ENCODE results near the gene CAMK1D. TPM values are rescaled to one million over a fixed set of nuclear protein-coding genes. Genes with fewer than 3 reads are reported as not detected.

The CAMK1D gene
- total and polyA plus RNA-seq, 2 experiments from 2014 or later, result 4.6 to 7.2 TPM

DNA sequence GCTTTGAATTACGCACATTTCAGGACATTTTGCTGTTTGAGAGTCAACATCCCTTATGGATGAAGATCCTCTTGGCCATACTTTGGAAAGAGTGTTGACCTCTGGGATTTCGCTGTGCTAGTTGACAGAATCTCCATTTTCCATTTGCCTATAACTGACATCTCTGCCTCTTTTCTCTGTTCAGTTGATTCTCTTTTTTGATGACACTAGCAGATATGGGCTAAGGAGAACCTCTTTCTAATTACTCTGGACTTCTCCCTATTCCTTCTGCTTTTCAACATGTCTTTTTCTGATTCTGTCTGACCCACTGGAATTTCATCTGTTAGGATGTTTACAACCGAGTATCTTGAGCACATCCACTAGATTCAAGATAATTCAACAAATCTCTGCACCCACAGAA, 311.5 kb downstream of the CAMK1D start (continued):
- TF ChIP-seq, protein P1, sequence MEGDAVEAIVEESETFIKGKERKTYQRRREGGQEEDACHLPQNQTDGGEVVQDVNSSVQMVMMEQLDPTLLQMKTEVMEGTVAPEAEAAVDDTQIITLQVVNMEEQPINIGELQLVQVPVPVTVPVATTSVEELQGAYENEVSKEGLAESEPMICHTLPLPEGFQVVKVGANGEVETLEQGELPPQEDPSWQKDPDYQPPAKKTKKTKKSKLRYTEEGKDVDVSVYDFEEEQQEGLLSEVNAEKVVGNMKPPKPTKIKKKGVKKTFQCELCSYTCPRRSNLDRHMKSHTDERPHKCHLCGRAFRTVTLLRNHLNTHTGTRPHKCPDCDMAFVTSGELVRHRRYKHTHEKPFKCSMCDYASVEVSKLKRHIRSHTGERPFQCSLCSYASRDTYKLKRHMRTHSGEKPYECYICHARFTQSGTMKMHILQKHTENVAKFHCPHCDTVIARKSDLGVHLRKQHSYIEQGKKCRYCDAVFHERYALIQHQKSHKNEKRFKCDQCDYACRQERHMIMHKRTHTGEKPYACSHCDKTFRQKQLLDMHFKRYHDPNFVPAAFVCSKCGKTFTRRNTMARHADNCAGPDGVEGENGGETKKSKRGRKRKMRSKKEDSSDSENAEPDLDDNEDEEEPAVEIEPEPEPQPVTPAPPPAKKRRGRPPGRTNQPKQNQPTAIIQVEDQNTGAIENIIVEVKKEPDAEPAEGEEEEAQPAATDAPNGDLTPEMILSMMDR (conservative IDR thresholded peaks at IDR 0.05; ENCODE audit: low read depth in 2 of 2), result no peak

DNA sequence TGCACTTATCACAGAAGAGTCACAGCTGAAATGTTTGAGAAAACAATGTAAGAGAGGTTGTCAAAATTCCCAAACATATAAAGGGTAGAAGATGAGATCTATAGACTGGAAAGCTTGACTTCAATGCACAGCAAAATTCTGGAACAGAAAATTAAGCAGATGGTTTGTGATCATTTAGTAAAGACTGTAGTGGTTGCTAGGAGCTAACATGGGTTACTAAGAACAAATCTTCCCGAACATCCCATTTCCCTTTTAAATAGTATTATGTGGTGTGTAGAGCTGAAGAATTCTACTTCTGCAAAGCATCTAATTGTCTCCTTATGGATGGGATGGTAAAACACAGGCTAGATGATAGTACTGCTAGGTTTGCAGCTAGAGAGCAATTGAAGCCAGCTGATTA, 312.3 kb downstream of the CAMK1D start:
- Histone ChIP-seq H3K27ac (ENCODE audit: low read depth) (no peak overlapping the region), H3K36me3 (ENCODE audit: insufficient read depth) (no peaks in the 10 kb centered on the region), H3K9me2 (ENCODE audit: insufficient read depth) (no peaks in the 10 kb centered on the region), H3K4me2 (no peak overlapping the region), H2AFZ (no peak overlapping the region), H3K4me3 (no peak overlapping the region), H3K27me3 (ENCODE audit: insufficient read depth) (no peaks in the 10 kb centered on the region), H4K20me1 (replicated peaks; ENCODE audit: insufficient read depth) (no peaks in the 10 kb centered on the region; the same call in 1 of the 2 replicates), H3F3A (replicated peaks; ENCODE audit: low read depth) (no peaks in the 10 kb centered on the region), H3K4me1 (ENCODE audit: insufficient read depth) (no peaks in the 10 kb centered on the region), H3K79me2 (replicated peaks; ENCODE audit: insufficient read depth) (no peaks in the 10 kb centered on the region)
- ATAC-seq (no peak), DNase-seq (ENCODE audit: low spot score) (no peak)
- H3K27ac Mint-ChIP-seq, result no peak overlapping the region
- H3K4me3 Mint-ChIP-seq, result no peak overlapping the region
- peaks cover 4% of the 10 kb centered on the region; the same call in 1 of the 3 replicates for H3K4me1 Mint-ChIP-seq
- H3K27me3 Mint-ChIP-seq (ENCODE audit: insufficient read depth, low read depth, poor library complexity), result no peaks in the 10 kb centered on the region
- H3K9me3 Mint-ChIP-seq, result no peaks in the 10 kb centered on the region; the same call in 2 of the 3 replicates
- no peaks in the 10 kb centered on the region; the same call in 2 of the 3 replicates for H3K36me3 Mint-ChIP-seq (ENCODE audit: low read depth)
- no peak for TF ChIP-seq EZH2 (IDR thresholded peaks at IDR 0.05; ENCODE audit: low read depth, unreplicated experiment)
- no peak for TF ChIP-seq NANOG (IDR thresholded peaks at IDR 0.05; ENCODE audit: borderline replicate concordance)
- TF ChIP-seq CREB1 (CRISPR knock-in tag; IDR thresholded peaks at IDR 0.05; ENCODE audit: low read depth), result no peak
- TF ChIP-seq, protein P1 (conservative IDR thresholded peaks at IDR 0.05; ENCODE audit: low read depth in 2 of 2), result no peak
- no peak for TF ChIP-seq ZNF114 (CRISPR knock-in tag; IDR thresholded peaks at IDR 0.05)
- no peak for TF ChIP-seq POLR2AphosphoS5 (IDR thresholded peaks at IDR 0.05; ENCODE audit: low read depth)
- TF ChIP-seq JUNB (IDR thresholded peaks at IDR 0.05; ENCODE audit: unreplicated experiment), result no peak
- TF ChIP-seq, protein P2, sequence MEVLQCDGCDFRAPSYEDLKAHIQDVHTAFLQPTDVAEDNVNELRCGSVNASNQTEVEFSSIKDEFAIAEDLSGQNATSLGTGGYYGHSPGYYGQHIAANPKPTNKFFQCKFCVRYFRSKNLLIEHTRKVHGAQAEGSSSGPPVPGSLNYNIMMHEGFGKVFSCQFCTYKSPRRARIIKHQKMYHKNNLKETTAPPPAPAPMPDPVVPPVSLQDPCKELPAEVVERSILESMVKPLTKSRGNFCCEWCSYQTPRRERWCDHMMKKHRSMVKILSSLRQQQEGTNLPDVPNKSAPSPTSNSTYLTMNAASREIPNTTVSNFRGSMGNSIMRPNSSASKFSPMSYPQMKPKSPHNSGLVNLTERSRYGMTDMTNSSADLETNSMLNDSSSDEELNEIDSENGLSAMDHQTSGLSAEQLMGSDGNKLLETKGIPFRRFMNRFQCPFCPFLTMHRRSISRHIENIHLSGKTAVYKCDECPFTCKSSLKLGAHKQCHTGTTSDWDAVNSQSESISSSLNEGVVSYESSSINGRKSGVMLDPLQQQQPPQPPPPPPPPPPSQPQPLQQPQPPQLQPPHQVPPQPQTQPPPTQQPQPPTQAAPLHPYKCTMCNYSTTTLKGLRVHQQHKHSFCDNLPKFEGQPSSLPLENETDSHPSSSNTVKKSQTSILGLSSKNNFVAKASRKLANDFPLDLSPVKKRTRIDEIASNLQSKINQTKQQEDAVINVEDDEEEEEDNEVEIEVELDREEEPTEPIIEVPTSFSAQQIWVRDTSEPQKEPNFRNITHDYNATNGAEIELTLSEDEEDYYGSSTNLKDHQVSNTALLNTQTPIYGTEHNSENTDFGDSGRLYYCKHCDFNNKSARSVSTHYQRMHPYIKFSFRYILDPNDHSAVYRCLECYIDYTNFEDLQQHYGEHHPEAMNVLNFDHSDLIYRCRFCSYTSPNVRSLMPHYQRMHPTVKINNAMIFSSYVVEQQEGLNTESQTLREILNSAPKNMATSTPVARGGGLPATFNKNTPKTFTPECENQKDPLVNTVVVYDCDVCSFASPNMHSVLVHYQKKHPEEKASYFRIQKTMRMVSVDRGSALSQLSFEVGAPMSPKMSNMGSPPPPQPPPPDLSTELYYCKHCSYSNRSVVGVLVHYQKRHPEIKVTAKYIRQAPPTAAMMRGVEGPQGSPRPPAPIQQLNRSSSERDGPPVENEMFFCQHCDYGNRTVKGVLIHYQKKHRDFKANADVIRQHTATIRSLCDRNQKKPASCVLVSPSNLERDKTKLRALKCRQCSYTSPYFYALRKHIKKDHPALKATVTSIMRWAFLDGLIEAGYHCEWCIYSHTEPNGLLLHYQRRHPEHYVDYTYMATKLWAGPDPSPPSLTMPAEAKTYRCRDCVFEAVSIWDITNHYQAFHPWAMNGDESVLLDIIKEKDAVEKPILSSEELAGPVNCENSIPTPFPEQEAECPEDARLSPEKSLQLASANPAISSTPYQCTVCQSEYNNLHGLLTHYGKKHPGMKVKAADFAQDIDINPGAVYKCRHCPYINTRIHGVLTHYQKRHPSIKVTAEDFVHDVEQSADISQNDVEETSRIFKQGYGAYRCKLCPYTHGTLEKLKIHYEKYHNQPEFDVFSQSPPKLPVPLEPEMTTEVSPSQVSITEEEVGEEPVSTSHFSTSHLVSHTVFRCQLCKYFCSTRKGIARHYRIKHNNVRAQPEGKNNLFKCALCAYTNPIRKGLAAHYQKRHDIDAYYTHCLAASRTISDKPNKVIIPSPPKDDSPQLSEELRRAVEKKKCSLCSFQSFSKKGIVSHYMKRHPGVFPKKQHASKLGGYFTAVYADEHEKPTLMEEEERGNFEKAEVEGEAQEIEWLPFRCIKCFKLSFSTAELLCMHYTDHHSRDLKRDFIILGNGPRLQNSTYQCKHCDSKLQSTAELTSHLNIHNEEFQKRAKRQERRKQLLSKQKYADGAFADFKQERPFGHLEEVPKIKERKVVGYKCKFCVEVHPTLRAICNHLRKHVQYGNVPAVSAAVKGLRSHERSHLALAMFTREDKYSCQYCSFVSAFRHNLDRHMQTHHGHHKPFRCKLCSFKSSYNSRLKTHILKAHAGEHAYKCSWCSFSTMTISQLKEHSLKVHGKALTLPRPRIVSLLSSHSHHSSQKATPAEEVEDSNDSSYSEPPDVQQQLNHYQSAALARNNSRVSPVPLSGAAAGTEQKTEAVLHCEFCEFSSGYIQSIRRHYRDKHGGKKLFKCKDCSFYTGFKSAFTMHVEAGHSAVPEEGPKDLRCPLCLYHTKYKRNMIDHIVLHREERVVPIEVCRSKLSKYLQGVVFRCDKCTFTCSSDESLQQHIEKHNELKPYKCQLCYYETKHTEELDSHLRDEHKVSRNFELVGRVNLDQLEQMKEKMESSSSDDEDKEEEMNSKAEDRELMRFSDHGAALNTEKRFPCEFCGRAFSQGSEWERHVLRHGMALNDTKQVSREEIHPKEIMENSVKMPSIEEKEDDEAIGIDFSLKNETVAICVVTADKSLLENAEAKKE (CRISPR knock-in tag; IDR thresholded peaks at IDR 0.05), result no peak
- TF ChIP-seq, protein P3, sequence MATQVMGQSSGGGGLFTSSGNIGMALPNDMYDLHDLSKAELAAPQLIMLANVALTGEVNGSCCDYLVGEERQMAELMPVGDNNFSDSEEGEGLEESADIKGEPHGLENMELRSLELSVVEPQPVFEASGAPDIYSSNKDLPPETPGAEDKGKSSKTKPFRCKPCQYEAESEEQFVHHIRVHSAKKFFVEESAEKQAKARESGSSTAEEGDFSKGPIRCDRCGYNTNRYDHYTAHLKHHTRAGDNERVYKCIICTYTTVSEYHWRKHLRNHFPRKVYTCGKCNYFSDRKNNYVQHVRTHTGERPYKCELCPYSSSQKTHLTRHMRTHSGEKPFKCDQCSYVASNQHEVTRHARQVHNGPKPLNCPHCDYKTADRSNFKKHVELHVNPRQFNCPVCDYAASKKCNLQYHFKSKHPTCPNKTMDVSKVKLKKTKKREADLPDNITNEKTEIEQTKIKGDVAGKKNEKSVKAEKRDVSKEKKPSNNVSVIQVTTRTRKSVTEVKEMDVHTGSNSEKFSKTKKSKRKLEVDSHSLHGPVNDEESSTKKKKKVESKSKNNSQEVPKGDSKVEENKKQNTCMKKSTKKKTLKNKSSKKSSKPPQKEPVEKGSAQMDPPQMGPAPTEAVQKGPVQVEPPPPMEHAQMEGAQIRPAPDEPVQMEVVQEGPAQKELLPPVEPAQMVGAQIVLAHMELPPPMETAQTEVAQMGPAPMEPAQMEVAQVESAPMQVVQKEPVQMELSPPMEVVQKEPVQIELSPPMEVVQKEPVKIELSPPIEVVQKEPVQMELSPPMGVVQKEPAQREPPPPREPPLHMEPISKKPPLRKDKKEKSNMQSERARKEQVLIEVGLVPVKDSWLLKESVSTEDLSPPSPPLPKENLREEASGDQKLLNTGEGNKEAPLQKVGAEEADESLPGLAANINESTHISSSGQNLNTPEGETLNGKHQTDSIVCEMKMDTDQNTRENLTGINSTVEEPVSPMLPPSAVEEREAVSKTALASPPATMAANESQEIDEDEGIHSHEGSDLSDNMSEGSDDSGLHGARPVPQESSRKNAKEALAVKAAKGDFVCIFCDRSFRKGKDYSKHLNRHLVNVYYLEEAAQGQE (IDR thresholded peaks at IDR 0.05; ENCODE audit: unreplicated experiment), result no peak
- TF ChIP-seq, protein P4, sequence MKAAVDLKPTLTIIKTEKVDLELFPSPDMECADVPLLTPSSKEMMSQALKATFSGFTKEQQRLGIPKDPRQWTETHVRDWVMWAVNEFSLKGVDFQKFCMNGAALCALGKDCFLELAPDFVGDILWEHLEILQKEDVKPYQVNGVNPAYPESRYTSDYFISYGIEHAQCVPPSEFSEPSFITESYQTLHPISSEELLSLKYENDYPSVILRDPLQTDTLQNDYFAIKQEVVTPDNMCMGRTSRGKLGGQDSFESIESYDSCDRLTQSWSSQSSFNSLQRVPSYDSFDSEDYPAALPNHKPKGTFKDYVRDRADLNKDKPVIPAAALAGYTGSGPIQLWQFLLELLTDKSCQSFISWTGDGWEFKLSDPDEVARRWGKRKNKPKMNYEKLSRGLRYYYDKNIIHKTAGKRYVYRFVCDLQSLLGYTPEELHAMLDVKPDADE (IDR thresholded peaks at IDR 0.05), result no peak
